ENCODE data around the gene VANGL2.

VANGL2 gene

DNA sequence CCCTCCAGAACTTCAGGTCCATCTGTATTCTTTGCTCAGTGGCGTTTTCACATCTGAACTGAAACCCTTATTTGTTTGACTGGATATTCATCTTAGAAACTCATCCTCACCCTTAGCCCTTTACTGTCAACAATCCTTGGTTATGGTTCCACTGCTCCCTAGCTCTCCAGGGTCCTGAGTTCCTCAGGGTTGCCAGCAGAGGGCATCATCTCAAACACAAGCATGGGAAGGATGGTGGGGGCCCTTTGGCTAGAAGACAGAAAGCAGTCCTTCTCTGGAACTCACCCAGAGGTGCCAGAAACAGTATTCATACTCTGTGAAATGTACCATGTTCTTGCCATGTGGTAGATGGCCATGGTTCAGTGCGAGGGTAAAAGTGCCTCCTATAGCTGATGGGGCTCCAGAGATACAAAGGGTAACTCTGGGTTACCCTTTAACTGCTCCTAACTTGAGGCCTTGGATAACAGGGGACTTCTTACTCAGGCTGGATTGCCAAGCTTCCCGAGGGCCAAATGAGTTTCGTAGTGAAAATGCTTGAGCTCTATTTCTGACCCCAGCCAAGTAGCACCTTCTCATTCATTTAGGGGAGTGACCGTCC is 45.9 kb upstream of the VANGL2 start:
- TF ChIP-seq, protein P1, sequence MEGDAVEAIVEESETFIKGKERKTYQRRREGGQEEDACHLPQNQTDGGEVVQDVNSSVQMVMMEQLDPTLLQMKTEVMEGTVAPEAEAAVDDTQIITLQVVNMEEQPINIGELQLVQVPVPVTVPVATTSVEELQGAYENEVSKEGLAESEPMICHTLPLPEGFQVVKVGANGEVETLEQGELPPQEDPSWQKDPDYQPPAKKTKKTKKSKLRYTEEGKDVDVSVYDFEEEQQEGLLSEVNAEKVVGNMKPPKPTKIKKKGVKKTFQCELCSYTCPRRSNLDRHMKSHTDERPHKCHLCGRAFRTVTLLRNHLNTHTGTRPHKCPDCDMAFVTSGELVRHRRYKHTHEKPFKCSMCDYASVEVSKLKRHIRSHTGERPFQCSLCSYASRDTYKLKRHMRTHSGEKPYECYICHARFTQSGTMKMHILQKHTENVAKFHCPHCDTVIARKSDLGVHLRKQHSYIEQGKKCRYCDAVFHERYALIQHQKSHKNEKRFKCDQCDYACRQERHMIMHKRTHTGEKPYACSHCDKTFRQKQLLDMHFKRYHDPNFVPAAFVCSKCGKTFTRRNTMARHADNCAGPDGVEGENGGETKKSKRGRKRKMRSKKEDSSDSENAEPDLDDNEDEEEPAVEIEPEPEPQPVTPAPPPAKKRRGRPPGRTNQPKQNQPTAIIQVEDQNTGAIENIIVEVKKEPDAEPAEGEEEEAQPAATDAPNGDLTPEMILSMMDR (conservative IDR thresholded peaks at IDR 0.05; ENCODE audit: low read depth, low read length) = peak; percentile 98
- Histone ChIP-seq H3K79me2 (ENCODE audit: insufficient read depth, low read depth) (no peaks in the 10 kb centered on the region), H3K36me3 (ENCODE audit: insufficient read depth) (peaks cover 32% of the 10 kb centered on the region; the same call in 1 of the 2 replicates), H2AFZ (ENCODE audit: low read depth) (no peak overlapping the region), H3K9ac (no peak overlapping the region), H4K20me1 (ENCODE audit: insufficient read depth) (no peaks in the 10 kb centered on the region), H3K27ac (no peak overlapping the region), H3K4me2 (no peak overlapping the region), H3K27me3 (ENCODE audit: insufficient read depth, low read depth) (no peaks in the 10 kb centered on the region), H3K4me3 (IDR thresholded peaks at IDR 0.05; ENCODE audit: insufficient read depth, low read depth, low read length) (no peak overlapping the region), H3K4me1 (ENCODE audit: low read depth, poor library complexity, severe bottlenecking) (peaks cover 6% of the 10 kb centered on the region)

DNA sequence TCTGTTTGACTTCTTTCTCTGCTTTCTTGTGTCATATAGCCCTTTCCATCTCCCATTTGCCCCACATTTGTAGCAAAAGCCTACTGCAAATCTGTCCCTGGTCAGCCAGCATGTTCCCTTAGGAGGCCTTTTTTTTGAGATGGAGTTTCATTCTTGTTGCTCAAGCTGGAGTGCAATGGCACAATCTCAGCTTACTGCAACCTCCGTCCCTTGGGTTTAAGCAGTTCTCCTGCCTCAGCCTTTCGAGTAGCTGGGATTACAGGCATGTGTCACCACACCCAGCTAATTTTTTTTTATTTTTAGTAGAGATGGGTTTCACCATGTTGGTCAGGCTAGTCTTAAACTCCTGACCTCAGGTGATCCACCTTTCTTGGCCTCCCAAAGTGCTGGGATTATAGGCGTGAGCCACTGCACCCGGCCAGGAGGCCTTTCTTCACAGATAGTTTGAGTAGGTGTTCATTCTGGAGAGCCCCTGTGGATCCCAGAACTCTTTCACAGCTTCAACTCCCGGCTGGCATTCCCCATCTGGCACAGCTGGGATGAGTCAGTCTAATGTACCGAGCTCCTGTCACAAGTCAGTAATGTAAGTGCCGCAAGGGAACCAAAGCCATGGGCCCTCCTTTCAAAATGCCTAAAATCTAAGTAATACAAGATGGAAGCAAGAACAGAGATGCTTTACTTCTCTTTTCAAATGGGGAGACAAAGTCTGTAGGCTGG is 42.9 kb upstream of the VANGL2 start:
- no peak overlapping the region for H3K27ac ChIP-seq
- no peaks in the 10 kb centered on the region for H3K27me3 ChIP-seq (ENCODE audit: insufficient read depth, low read depth)
- no peaks in the 10 kb centered on the region for H3K79me2 ChIP-seq (ENCODE audit: insufficient read depth, low read depth)
- TF ChIP-seq, protein P1 (conservative IDR thresholded peaks at IDR 0.05; ENCODE audit: low read depth, low read length) = no peak
- H4K20me1 ChIP-seq (ENCODE audit: insufficient read depth) = no peaks in the 10 kb centered on the region
- H3K9ac ChIP-seq = no peak overlapping the region
- no peak overlapping the region for H3K4me2 ChIP-seq
- no peak overlapping the region for H2AFZ ChIP-seq (ENCODE audit: low read depth)
- peak overlapping the region; percentile 2 for H3K4me3 ChIP-seq (IDR thresholded peaks at IDR 0.05; ENCODE audit: insufficient read depth, low read depth, low read length)
- H3K36me3 ChIP-seq (ENCODE audit: insufficient read depth) = peaks cover 28% of the 10 kb centered on the region; the same call in 1 of the 2 replicates
- peaks cover 16% of the 10 kb centered on the region for H3K4me1 ChIP-seq (ENCODE audit: low read depth, poor library complexity, severe bottlenecking)

DNA sequence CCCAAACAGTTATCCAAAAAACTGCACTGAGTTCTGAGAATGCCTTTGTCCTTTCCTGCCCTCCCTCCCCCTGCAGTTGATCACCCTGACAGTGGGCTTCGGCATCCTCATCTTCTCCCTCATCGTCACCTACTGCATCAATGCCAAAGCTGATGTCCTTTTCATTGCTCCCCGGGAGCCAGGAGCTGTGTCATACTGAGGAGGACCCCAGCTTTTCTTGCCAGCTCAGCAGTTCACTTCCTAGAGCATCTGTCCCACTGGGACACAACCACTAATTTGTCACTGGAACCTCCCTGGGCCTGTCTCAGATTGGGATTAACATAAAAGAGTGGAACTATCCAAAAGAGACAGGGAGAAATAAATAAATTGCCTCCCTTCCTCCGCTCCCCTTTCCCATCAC is 42.3 kb upstream of the VANGL2 start:
- Histone ChIP-seq H3K9ac (no peak overlapping the region), H3K36me3 (ENCODE audit: insufficient read depth) (peaks cover 28% of the 10 kb centered on the region; the same call in 1 of the 2 replicates), H3K79me2 (ENCODE audit: insufficient read depth, low read depth) (no peaks in the 10 kb centered on the region), H3K4me1 (ENCODE audit: low read depth, poor library complexity, severe bottlenecking) (peaks cover 17% of the 10 kb centered on the region), H4K20me1 (ENCODE audit: insufficient read depth) (no peaks in the 10 kb centered on the region), H3K27me3 (ENCODE audit: insufficient read depth, low read depth) (no peaks in the 10 kb centered on the region), H2AFZ (ENCODE audit: low read depth) (no peak overlapping the region), H3K4me3 (IDR thresholded peaks at IDR 0.05; ENCODE audit: insufficient read depth, low read depth, low read length) (peak overlapping the region; percentile 2), H3K27ac (no peak overlapping the region), H3K4me2 (no peak overlapping the region)
- TF ChIP-seq, protein P1 (conservative IDR thresholded peaks at IDR 0.05; ENCODE audit: low read depth, low read length) = no peak

DNA sequence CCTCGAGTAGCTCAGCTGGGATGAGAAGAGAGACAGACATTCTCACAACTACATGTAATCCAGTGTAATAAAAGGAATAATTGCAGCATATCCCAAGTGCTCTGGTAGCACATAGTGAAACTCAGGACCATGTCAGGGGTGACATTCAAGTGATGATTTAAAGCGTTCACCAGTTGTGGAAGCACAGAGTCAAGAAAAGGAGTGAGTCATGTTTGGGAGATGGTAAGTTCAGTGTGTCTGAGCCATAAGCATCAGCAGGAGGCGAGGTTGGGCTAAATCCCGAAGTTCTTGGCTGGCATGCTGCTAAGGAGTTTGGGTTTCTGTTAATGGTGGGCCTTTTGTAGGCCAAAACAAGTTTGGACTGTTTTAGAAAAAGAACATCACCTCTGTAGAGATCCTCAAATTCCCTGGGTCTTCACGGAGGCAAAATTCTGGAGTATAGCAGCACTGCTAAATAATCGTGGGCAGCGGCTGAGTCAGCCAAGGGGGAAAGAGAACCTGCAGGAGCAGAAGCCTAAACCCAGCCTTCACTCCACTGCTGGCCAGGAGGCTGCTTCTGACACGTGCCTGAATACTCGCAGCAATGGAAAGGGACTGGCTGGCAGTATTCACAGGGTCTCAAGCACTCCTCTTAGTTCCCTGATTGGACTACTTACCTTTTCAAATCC is 40.7 kb upstream of the VANGL2 start:
- Histone ChIP-seq H3K4me2 (no peak overlapping the region), H3K4me3 (IDR thresholded peaks at IDR 0.05; ENCODE audit: insufficient read depth, low read depth, low read length) (no peak overlapping the region), H3K36me3 (ENCODE audit: insufficient read depth) (peaks cover 23% of the 10 kb centered on the region; the same call in 1 of the 2 replicates), H3K79me2 (ENCODE audit: insufficient read depth, low read depth) (no peaks in the 10 kb centered on the region), H2AFZ (ENCODE audit: low read depth) (no peak overlapping the region), H4K20me1 (ENCODE audit: insufficient read depth) (no peaks in the 10 kb centered on the region), H3K9ac (no peak overlapping the region), H3K27ac (no peak overlapping the region), H3K4me1 (ENCODE audit: low read depth, poor library complexity, severe bottlenecking) (peaks cover 17% of the 10 kb centered on the region), H3K27me3 (ENCODE audit: insufficient read depth, low read depth) (no peaks in the 10 kb centered on the region)
- TF ChIP-seq, protein P1 (conservative IDR thresholded peaks at IDR 0.05; ENCODE audit: low read depth, low read length) = no peak

Data from KMS-11 (cell line).